HL-60 (cell line): ENCODE results near the gene CLEC2B.

Source experiments
- POLR2AphosphoS5 ChIP-seq: IDR thresholded peaks from 2 replicates; pipeline ENCODE4 v1.6.1; 2012; ENCODE audit warnings: low read depth
- SPI1 ChIP-seq: IDR thresholded peaks from 2 replicates; pipeline ENCODE4 v1.6.1; 2012; ENCODE audit warnings: low read depth, mild to moderate bottlenecking, borderline replicate concordance
- TF ChIP-seq, protein P1 (sequence below): IDR thresholded peaks from one replicate; pipeline ENCODE4 v1.5.1; 2011; ENCODE audit warnings: low read length, control low read depth, inconsistent platforms; ENCODE audit not compliant: insufficient read depth
- TF ChIP-seq, protein P2 (sequence below): IDR thresholded peaks from 2 replicates; pipeline ENCODE4 v1.6.1; 2012; ENCODE audit warnings: low read depth; ENCODE audit not compliant: insufficient replicate concordance

DNA sequence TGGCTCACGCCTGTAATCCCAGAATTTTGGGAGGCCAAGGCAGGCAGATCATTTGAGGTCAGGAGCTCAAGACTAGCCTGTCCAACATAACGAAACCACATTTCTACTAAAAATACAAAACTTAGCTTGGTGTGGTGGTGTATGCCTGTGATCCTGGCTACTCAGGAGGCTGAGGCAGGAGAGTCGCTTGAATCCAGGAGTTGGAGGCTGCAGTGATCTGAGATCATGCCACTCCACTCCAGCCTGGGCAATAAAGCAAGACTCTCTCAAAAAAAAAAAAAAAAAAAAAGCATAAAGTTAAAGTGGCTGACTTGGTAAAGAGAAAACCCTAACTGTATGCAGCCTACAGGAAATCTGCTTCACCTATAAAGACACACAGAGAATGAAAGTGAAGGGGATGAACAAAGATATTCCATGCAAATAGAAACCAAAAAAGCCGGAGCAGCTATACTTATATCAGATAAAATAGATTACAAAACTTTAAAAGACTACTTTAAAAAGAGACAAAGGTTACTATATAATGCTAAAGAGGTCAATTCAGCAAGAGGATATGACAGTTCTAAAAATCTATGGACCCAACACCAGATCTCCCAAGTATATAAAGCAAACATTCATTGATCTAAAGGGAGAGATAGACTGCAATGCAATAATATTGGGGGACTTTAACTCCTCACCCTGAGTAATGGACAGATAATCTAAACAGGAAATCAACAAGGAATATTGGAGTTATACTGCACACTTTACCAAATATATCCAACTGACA, 4.1 kb downstream of the CLEC2B start:
- TF ChIP-seq, protein P1, sequence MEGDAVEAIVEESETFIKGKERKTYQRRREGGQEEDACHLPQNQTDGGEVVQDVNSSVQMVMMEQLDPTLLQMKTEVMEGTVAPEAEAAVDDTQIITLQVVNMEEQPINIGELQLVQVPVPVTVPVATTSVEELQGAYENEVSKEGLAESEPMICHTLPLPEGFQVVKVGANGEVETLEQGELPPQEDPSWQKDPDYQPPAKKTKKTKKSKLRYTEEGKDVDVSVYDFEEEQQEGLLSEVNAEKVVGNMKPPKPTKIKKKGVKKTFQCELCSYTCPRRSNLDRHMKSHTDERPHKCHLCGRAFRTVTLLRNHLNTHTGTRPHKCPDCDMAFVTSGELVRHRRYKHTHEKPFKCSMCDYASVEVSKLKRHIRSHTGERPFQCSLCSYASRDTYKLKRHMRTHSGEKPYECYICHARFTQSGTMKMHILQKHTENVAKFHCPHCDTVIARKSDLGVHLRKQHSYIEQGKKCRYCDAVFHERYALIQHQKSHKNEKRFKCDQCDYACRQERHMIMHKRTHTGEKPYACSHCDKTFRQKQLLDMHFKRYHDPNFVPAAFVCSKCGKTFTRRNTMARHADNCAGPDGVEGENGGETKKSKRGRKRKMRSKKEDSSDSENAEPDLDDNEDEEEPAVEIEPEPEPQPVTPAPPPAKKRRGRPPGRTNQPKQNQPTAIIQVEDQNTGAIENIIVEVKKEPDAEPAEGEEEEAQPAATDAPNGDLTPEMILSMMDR, result no peak
- TF ChIP-seq POLR2AphosphoS5 (no peak), SPI1 (no peak)
- TF ChIP-seq, protein P2, sequence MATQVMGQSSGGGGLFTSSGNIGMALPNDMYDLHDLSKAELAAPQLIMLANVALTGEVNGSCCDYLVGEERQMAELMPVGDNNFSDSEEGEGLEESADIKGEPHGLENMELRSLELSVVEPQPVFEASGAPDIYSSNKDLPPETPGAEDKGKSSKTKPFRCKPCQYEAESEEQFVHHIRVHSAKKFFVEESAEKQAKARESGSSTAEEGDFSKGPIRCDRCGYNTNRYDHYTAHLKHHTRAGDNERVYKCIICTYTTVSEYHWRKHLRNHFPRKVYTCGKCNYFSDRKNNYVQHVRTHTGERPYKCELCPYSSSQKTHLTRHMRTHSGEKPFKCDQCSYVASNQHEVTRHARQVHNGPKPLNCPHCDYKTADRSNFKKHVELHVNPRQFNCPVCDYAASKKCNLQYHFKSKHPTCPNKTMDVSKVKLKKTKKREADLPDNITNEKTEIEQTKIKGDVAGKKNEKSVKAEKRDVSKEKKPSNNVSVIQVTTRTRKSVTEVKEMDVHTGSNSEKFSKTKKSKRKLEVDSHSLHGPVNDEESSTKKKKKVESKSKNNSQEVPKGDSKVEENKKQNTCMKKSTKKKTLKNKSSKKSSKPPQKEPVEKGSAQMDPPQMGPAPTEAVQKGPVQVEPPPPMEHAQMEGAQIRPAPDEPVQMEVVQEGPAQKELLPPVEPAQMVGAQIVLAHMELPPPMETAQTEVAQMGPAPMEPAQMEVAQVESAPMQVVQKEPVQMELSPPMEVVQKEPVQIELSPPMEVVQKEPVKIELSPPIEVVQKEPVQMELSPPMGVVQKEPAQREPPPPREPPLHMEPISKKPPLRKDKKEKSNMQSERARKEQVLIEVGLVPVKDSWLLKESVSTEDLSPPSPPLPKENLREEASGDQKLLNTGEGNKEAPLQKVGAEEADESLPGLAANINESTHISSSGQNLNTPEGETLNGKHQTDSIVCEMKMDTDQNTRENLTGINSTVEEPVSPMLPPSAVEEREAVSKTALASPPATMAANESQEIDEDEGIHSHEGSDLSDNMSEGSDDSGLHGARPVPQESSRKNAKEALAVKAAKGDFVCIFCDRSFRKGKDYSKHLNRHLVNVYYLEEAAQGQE, result no peak
